ENCODE results near the gene TSHZ2. TPM values are rescaled to one million over a fixed set of nuclear protein-coding genes. Genes with fewer than 3 reads are reported as not detected.
"Not testable (repeated sequence)": the region's sequence is repeated elsewhere in the genome, so short reads cannot be mapped to it uniquely, and the experiment has no call there.

The TSHZ2 gene
- total RNA-seq, 1 donor from 2014 or later, result 11.8 TPM

GRCh38 chr20:53389516-53390300 lies 417.6 kb downstream of the TSHZ2 start:
- DNase-seq, result no peak

GRCh38 chr20:53390770-53391169 lies 418.6 kb downstream of the TSHZ2 start:
- no peak for DNase-seq

DNA sequence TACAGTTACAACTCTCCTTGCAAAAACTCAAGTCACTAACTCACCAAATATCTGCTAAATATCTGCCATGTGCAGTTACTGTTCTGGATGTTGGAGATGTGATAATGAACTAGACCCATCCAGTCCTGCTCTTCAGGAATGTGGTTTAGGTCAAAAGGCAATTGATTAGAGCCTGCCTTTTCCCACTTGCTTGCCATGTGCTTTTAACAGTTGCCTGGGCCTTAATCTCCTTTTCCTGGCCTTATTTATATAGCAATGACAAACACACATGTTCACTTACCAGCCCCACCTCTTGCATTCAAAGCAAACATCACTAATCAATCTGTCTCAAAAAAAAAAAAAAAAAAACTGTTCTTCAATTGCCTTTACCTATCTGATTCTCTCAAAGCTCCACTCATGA lies 422.3 kb downstream of the TSHZ2 start:
- DNase-seq, result no peak

DNA sequence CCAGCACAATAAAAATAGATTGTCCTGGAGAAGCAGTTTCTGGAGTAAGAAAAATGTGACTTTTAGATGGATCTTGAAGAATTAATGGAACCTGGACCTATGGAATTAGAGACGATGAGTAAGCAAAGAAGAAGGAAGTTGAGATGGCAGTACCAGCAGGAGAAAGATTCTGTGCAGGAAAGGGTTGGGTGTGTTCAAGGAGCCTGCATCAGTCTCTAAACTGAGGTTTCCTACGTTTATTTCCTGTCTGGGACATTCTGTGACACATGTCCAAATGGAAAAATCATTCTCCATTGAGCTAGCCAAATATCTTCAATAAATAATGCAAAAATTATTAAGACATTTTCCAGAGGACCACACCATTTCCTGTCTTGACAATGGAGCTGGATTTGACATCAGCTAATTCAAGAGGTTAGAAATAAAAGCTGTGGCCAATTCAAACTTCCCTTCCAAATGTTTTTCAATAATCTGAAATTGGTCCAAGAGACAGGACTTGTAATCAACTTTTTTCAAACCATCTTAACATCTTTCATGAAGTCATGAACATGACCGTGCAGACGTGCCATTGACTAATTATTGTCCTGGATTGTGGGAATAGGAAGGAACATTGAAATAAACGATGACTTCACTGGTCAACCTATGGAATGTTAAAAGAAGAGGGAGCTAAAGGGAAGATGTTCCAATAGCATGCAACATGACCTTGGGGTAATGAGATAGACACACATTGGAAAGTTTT lies 423.2 kb downstream of the TSHZ2 start:
- DNase-seq, result peak; percentile 21

- DNase-seq, result no peak
These were observed 426.9 kb downstream of the TSHZ2 start for GRCh38 chr20:53399083-53399482.

GRCh38 chr20:53399592-53400335 lies 427.6 kb downstream of the TSHZ2 start:
- DNase-seq, result no peak

DNA sequence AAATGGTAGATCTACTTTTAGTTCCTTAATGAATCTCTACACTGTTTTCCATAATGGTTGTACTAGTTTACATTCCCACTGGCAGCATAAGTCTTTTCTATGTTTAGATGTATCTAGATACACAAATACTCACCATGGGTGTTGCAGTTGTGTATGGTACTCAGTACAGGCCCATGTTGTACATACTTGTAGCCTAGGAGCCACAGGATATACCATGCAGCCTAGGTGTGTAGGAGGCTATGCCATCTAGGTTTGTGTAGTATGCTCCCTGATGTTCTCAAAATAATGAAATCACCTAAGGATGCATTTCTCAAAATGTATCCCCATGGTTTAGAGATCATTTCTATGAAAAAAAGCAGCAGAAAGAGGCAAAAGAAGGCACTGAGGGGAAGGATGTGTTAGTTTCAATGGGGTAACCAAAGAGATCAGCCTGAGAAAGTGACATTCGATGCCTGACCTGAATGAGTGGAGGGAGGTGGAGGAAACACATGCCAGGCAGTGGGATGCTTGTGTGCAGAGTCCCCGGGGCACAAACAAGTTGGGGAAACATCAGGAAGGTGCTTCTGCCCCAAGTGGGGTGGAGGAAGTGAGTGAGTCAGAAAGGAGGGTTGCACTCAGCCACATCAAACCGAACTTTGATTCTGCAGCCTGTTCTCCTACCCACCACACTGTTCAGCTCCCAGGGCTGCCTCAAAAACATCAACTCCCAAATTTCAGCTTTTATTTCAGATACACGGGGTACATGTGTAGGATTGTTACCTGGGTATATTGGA lies 430.3 kb downstream of the TSHZ2 start:
- no peak for DNase-seq

- DNase-seq, result no peak
These were observed 430.9 kb downstream of the TSHZ2 start for GRCh38 chr20:53403029-53403428.

DNA sequence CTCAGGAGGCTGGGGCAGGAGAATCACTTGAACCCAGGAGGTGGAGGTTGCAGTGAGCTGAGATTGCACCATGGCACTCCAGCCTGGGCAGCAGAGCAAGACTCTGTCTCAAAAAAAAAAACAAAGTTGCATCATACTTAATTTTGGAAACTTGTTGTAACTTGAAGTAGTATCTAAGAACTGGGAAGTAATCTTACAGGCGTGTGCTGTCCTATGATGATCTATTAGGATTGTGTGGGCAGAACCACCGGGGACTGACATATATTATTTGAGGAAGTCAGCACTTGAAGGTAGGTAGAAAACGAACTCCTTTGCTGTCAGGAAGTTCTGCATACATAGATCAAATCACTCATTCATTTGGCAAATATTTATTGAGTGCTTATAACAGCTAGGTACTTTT lies 433.0 kb downstream of the TSHZ2 start:
- DNase-seq, result no peak

GRCh38 chr20:53406580-53406979 lies 434.4 kb downstream of the TSHZ2 start:
- no peak for DNase-seq

DNA sequence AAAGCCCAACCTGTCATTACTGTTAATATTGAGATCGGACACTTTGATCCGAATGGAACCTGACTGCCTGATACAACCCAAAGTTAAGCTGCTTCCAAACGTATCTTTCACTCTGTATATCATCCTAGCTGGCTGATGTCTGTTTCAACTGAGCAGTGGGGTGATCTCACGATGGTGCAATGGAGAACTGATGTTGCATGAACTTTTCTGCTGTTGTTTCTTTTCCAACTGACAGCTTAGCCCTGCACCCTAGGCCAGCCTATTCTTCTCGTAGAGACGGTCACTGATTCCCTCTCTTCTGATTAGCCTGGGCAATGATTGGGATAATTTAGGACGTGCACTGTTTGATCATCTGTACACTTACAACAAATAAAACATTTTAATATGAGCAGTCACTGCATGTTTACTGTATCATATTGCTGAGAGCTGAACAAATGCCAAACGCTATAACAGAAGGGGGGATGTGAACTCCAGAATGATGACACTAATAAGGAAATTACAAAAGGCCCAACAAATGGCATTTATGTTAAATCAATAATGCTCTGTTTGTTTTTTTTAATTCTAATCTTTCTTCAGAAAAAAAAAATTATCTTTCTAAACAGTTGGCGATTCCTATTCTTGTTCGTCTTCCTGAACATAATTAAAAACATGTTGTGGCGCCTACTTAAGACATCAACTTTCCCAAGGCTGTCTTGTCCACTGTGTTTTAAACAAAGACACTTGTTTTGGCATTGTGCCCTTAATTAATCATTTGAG lies 436.7 kb downstream of the TSHZ2 start:
- peak; percentile 33 for DNase-seq

- DNase-seq, result no peak
These were observed 437.2 kb downstream of the TSHZ2 start for GRCh38 chr20:53409447-53409717.

GRCh38 chr20:53411129-53411528 lies 439.0 kb downstream of the TSHZ2 start:
- DNase-seq, result no peak

GRCh38 chr20:53411891-53412290 lies 439.7 kb downstream of the TSHZ2 start:
- DNase-seq, result no peak

GRCh38 chr20:53412577-53413185 lies 440.5 kb downstream of the TSHZ2 start:
- DNase-seq, result peak; percentile 9

GRCh38 chr20:53413186-53413631 lies 441.1 kb downstream of the TSHZ2 start:
- DNase-seq, result peak; percentile 61

DNA sequence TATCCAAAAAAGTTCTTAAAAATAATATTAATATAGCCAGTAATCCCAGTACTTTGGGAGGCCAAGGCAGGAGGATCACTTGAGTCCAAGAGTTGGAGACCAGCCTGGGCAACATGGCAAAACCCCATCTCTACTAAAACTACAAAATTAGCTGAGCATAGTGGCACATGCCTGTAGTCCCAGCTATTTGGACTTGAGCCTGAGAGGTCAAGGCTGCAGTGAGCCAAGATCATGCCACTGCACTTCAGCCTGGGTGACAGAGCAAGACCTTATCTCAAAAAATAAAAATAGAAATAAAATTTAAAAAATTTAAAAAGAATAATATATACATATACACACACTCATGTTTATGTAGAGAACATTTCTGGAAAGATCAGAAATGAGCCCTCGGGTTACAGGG lies 441.7 kb downstream of the TSHZ2 start:
- DNase-seq, result not testable (repeated sequence)

DNA sequence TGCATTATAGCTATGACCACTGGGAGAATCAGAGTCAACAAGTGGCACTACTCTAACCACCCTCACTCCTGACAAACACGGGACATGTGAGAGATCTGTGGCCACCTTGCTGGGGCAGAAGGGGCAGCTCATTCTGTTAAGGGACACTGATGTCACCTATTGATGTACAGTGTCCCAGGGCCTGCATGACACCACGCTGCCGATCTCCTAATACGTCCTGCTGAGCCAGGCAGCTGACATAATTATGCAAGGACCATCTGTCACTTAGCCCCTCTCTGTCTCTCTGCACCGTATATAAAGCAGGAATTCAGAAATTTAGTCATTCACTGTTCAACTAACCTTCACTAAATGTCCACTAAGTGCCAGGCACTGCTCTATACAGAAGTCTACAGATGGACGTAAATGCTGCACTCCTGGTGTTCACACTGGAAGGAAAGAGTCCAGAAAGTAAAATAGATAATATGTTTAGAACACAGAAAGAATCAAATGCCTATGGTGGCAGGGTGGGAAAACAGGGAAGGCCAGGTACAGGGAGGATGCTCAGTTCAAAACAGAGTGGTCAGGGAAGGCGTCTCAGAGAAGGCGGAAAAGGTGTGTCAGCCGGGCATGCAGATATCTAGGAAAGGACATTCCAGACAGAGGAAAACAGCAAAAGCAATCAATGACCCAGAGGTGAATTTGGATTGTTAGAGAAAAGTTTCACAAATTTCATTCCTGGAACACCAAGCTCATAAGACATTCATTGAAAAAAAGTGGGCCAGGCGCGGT lies 447.7 kb downstream of the TSHZ2 start:
- no peak for DNase-seq

DNA sequence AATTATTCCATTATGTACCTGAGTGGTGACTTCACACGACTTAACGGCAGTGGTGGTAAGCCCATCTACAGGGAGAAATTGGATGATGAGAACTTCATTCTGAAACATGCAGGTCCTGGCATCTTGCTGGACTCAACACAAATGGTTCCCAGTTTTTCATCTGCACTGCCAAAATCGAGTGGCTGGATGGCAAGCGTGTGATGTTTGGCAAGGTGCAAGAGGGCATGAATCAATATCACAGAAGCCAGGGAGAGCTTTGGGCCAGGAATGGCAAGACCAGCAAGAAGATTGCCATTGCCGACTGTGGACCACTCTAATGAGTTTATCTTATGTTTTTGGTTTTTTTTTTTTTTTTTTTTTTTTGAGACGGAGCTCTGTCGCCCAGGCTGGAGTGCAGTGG lies 449.2 kb downstream of the TSHZ2 start:
- DNase-seq, result no peak

DNA sequence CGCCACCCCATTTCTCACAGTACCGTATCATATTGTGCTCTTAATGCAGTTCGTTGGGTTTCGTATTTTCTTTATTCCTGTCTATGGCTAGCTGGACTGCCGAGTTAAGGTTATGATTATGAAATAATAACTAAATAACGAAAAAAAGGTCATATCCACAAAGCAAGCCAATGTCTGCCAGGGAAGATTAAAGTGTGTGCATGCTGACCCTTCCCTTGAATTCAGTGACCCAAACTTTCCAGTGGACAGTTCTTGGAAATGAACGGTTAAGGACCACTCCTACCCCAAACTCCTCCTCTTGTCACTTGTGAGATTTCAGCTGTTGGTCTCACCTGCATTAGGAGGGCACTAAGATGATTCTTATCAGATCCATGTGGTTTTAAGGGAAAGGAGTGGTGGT lies 449.9 kb downstream of the TSHZ2 start:
- DNase-seq, result no peak

All from tongue (tissue), 2 donors.